CD14-positive monocyte (primary cell): Measurements from ENCODE around the gene PIK3C2B. TPM values are rescaled to one million over a fixed set of nuclear protein-coding genes. Genes with fewer than 3 reads are reported as not detected.

ENCODE experiments used
- DNase-seq, 3 donors: peaks; one replicate each; pipeline ENCODE4 v3.0.0-alpha.2; 2011 to 2022
- H2AFZ ChIP-seq: 2 replicates; pipeline ENCODE4 v1.6.0; 2012; ENCODE audit warnings: mild to moderate bottlenecking, low read depth, low read length, inconsistent platforms; ENCODE audit not compliant: insufficient read depth, poor library complexity, severe bottlenecking
- H3K27ac ChIP-seq, 2 donors: 1 replicate in 1 of 2; 2 replicates in 1 of 2; pipeline ENCODE4 v1.5.1; 2012 to 2013; ENCODE audit warnings: low read length in 2 of 2, control low read depth in 1 of 2, inconsistent platforms in 1 of 2, low read depth in 1 of 2, mild to moderate bottlenecking in 1 of 2
- H3K27me3 ChIP-seq, 2 donors: one replicate each; pipeline versions ENCODE4 v1.6.0 to v1.6.1; 2011 to 2013; ENCODE audit warnings: low read length in 2 of 2; ENCODE audit not compliant: control insufficient read depth in 2 of 2, insufficient read depth in 2 of 2
- H3K36me3 ChIP-seq, 2 donors: replicated peaks in 1 of 2; 1 replicate in 1 of 2; 2 replicates in 1 of 2; pipeline versions ENCODE4 v1.5.1 to v1.6.1; 2012 to 2013; ENCODE audit warnings: low read length in 2 of 2, control low read depth in 1 of 2, inconsistent platforms in 1 of 2, mild to moderate bottlenecking in 1 of 2; ENCODE audit not compliant: insufficient read depth in 2 of 2, control insufficient read depth in 1 of 2
- H3K4me1 ChIP-seq, 2 donors: 1 replicate in 1 of 2; 2 replicates in 1 of 2; pipeline versions ENCODE4 v1.5.1 to v1.6.1; 2012 to 2013; ENCODE audit warnings: low read length in 2 of 2, control low read depth in 1 of 2, inconsistent platforms in 1 of 2, mild to moderate bottlenecking in 1 of 2, moderate library complexity in 1 of 2; ENCODE audit not compliant: insufficient read depth in 2 of 2, control insufficient read depth in 1 of 2
- H3K4me2 ChIP-seq: replicated peaks from 2 replicates; pipeline ENCODE3; 2012; ENCODE audit warnings: low read length, moderate library complexity, mild to moderate bottlenecking; ENCODE audit not compliant: poor library complexity, severe bottlenecking; ENCODE audit errors: extremely low read depth
- H3K4me3 ChIP-seq, 3 experiments: fragments of 200-600 bp in 1 of 3; sonication (generic) in 1 of 3; replicated peaks in 1 of 3; 1 replicate in 2 of 3; 2 replicates in 1 of 3; pipeline ENCODE4 v1.5.1; 2011 to 2013; ENCODE audit warnings: low read length in 3 of 3, mild to moderate bottlenecking in 3 of 3, control low read depth in 2 of 3, low read depth in 2 of 3, inconsistent platforms in 1 of 3, moderate library complexity in 1 of 3
- H3K79me2 ChIP-seq: 2 replicates; pipeline ENCODE4 v1.6.0; 2012; ENCODE audit warnings: mild to moderate bottlenecking, control low read depth, inconsistent platforms, low read length, moderate library complexity; ENCODE audit not compliant: insufficient read depth
- H3K9ac ChIP-seq: 2 replicates; pipeline ENCODE4 v1.6.0; 2017; ENCODE audit warnings: low read length, mild to moderate bottlenecking; ENCODE audit not compliant: insufficient read depth, poor library complexity, severe bottlenecking
- H3K9me3 ChIP-seq, 2 donors: replicated peaks in 1 of 2; 1 replicate in 1 of 2; 2 replicates in 1 of 2; pipeline versions ENCODE4 v1.5.1 to v1.6.1; 2012 to 2013; ENCODE audit warnings: low read length in 2 of 2, control low read depth in 1 of 2; ENCODE audit not compliant: control insufficient read depth in 1 of 2, insufficient read depth in 1 of 2
- H4K20me1 ChIP-seq: 2 replicates; pipeline ENCODE4 v1.6.0; 2012; ENCODE audit warnings: mild to moderate bottlenecking, low read length, control low read depth, moderate library complexity; ENCODE audit not compliant: insufficient read depth
- H3K27ac Mint-ChIP-seq, 7 donors: one replicate each; pipeline ENCODE4 v1.8.0; 2020; ENCODE audit warnings: mild to moderate bottlenecking in 7 of 7, mixed read lengths in 7 of 7, moderate library complexity in 6 of 7, inconsistent platforms in 2 of 7
- H3K27me3 Mint-ChIP-seq, 3 donors: one replicate each; pipeline ENCODE4 v1.8.0; 2021 to 2022; ENCODE audit warnings: low read depth in 3 of 3, mild to moderate bottlenecking in 3 of 3, mixed read lengths in 3 of 3, moderate library complexity in 3 of 3, inconsistent platforms in 1 of 3
- H3K36me3 Mint-ChIP-seq, 2 donors: one replicate each; pipeline ENCODE4 v1.8.0; 2020; ENCODE audit warnings: mixed read lengths in 2 of 2, inconsistent platforms in 1 of 2, mild to moderate bottlenecking in 1 of 2
- H3K4me1 Mint-ChIP-seq: one replicate; pipeline ENCODE4 v1.8.0; 2020; ENCODE audit warnings: mild to moderate bottlenecking, mixed read lengths
- H3K4me3 Mint-ChIP-seq, 2 donors: one replicate each; pipeline ENCODE4 v1.8.0; 2020; ENCODE audit warnings: mild to moderate bottlenecking in 2 of 2, mixed read lengths in 2 of 2, moderate library complexity in 1 of 2
- H3K9me3 Mint-ChIP-seq, 7 donors: one replicate each; pipeline ENCODE4 v1.8.0; 2020 to 2022; ENCODE audit warnings: mixed read lengths in 7 of 7, mild to moderate bottlenecking in 6 of 7, moderate library complexity in 6 of 7, inconsistent platforms in 2 of 7
- CTCF ChIP-seq: fragments of 200-600 bp; IDR thresholded peaks from one replicate; pipeline ENCODE4 v1.8.0; 2022; ENCODE audit warnings: antibody characterized with exemption, mild to moderate bottlenecking
- WGBS: methylation state at CpG from one replicate; pipeline ENCODE4 v1.1.5; 2013; ENCODE audit warnings: missing lambda C conversion rate; ENCODE audit not compliant: insufficient coverage; 5-methylcytosine and 5-hydroxymethylcytosine counted together
- intact Hi-C, 2 donors: fragments of 100-400 bp; cut with micrococcal nuclease; formaldehyde crosslinking; loops; one replicate each; pipeline versions ENCODE4 v1.15.0 to v1.15.1; 2023
- polyA plus RNA-seq, 3 donors: library from polyadenylated mRNA; depleted of rRNA in 1 of 3; unstranded in 2 of 3; stranded (reverse) in 1 of 3; fragments of 300-500 nt in 2 of 3; fragments of >200 nt in 1 of 3; fragmentation: Illumina TruSeq in 2 of 3; gene quantifications; 1 replicate in 2 of 3; 2 replicates in 1 of 3; pipeline ENCODE4 v1.2.3, GENCODE V29; 2012 to 2021

PIK3C2B gene
- polyA plus RNA-seq, 3 donors, result 0.04 to 1.4 TPM; not detected in 1

- no peaks in the 10 kb centered on the region for H3K27me3 ChIP-seq
- intact Hi-C loops, result no loop called here
- WGBS, result 80% methylated on average over 3 of the region's 10 CpGs
- H3K79me2 ChIP-seq, result no peaks in the 10 kb centered on the region
- H3K9ac ChIP-seq, result no peak overlapping the region
- H3K27me3 Mint-ChIP-seq, result peaks cover 0 to 5% (median 5%) of the 10 kb centered on the region in 3 donors
- no peaks in the 10 kb centered on the region for H4K20me1 ChIP-seq
- H3K36me3 ChIP-seq, result peaks cover 0 to 3% of the 10 kb centered on the region in 2 donors
- no peak overlapping the region for H3K4me2 ChIP-seq
- no peak for TF ChIP-seq CTCF
- DNase-seq, result no peak
- H3K4me1 Mint-ChIP-seq, result peaks cover 35% of the 10 kb centered on the region
- H3K9me3 ChIP-seq, result no peaks in the 10 kb centered on the region
- no peak overlapping the region for H3K4me3 ChIP-seq
- peak overlapping the region in 2 of 7 donors; percentile 2 to 7 for H3K27ac Mint-ChIP-seq
- no peak overlapping the region for H2AFZ ChIP-seq
- no peaks in the 10 kb centered on the region for H3K9me3 Mint-ChIP-seq
- peaks cover 24 to 25% of the 10 kb centered on the region in 2 donors for H3K4me1 ChIP-seq
- H3K27ac ChIP-seq, result no peak overlapping the region
- peaks cover 21 to 27% of the 10 kb centered on the region in 2 donors for H3K36me3 Mint-ChIP-seq
- no peak overlapping the region for H3K4me3 Mint-ChIP-seq
Measured at GRCh38 chr1:204463125-204464060, 31.2 kb downstream of the PIK3C2B start.

DNA sequence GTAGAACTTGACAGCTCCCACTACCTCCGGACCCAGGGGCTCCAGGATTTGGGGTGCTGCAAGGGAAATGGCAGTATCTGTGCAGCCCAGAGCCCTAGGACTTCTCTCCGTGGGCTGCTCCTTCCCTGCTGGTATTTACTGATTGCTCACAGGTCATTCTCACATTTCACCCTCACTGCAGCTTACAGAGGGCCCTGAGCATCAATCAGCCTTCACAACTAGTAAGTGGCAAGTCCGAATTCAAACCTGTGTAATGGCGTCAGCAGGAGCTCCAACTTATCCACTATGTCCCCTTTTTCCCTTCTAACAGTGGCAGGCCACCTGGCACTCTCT is 32.4 kb downstream of the PIK3C2B start:
- 17% methylated on average over 2 of the region's 4 CpGs for WGBS
- Mint-ChIP-seq H3K9me3 (no peaks in the 10 kb centered on the region), H3K36me3 (peaks cover 21 to 25% of the 10 kb centered on the region in 2 donors), H3K27ac (peak overlapping the region in 1 of 7 donors; percentile 21), H3K4me3 (no peak overlapping the region), H3K27me3 (peaks cover 0 to 5% (median 5%) of the 10 kb centered on the region in 3 donors), H3K4me1 (peaks cover 35% of the 10 kb centered on the region)
- no peak for TF ChIP-seq CTCF
- no peak for DNase-seq
- no peak overlapping the region for H2AFZ ChIP-seq
- H3K9ac ChIP-seq, result peak overlapping the region; percentile 23
- H3K4me3 ChIP-seq, result no peak overlapping the region
- H3K9me3 ChIP-seq, result no peaks in the 10 kb centered on the region
- intact Hi-C loops, result no loop called here
- H3K36me3 ChIP-seq, result peaks cover 0 to 3% of the 10 kb centered on the region in 2 donors
- H3K27me3 ChIP-seq, result no peaks in the 10 kb centered on the region
- no peak overlapping the region for H3K27ac ChIP-seq
- H3K4me2 ChIP-seq, result no peak overlapping the region
- no peaks in the 10 kb centered on the region for H3K79me2 ChIP-seq
- peaks cover 24 to 25% of the 10 kb centered on the region in 2 donors for H3K4me1 ChIP-seq
- H4K20me1 ChIP-seq, result no peaks in the 10 kb centered on the region
